Stimulated activated CD8-positive, alpha-beta memory T cell treated with anti-CD3 and anti-CD28 coated beads, Interleukin-4, amount 100 ng/mL, for 1 hour (primary cell): Measurements from ENCODE around the gene CITED2.

Experiments
- DNase-seq, 2 donors: peaks; one replicate each; pipeline ENCODE4 v3.0.0-alpha.2; 2020; ENCODE audit warnings: low read depth in 2 of 2, low spot score in 1 of 2

CITED2 gene

DNA sequence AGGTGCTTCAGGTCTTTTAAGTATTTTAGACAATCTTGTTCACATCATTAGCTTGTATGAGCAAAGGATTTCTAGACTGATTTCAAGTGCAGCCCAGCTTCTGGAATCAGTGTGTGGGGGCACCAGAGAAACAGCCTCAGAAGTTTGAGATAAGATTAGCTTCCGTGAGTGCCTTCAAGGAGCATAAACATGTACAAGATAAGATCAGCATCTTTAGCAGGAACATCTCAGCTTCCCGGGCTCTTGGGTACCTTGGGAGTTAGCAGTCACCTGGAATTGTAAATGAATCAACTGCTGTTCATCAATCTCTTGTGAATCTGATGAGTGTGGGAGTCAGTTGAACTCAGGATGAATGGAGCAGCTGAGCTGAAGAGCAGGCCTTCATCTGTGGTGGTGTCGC is 12.0 kb upstream of the CITED2 start:
- DNase-seq = no peak

DNA sequence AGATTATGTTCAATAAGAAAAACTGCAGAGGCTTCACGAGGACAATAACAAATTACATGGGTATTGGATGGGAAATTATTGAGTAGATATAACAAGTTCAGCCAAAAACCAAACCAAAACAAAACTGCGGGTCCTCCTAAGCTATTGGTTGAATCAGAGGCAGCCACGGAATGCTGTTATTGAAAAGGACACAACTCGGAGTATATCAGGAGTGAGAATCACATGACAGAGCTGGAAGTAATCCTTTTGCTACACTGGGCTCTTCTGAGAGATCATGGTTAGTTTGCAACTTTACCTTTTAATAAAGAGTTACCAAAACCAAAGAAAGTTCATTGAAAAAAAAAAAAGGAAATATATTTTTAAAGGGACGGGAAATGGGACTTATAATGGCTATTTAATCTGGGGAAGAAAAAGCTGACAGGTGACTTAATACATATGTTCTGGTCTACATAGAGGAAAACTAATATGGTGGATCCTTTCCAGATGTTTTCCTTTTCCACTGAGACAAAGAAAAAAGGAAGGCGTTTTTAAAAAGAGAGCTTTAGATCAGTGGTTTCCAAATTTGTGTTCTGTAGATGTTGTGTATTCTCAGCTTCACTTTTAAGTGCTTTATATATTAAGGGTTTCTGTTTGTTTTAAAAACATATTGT is 6.9 kb upstream of the CITED2 start:
- no peak for DNase-seq

DNA sequence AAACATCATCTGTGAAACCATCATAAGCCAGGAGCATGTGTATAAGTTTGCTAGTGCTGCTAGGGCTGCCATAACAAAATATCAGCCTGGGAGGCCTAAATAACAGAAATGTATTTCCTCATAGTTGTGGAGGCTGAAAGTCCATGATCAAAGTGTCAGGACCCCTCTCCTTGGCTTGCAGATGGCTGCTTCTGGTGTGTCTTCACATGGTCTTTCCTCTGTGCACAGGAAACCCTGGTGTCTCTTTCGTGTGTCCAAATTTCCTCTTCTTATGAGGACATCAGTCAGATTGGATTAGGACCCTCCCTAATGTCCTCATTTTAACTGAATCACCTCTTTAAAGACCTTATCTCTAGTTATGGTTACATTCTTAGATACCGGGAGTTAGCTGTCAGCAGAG is 6.2 kb upstream of the CITED2 start:
- no peak for DNase-seq

DNA sequence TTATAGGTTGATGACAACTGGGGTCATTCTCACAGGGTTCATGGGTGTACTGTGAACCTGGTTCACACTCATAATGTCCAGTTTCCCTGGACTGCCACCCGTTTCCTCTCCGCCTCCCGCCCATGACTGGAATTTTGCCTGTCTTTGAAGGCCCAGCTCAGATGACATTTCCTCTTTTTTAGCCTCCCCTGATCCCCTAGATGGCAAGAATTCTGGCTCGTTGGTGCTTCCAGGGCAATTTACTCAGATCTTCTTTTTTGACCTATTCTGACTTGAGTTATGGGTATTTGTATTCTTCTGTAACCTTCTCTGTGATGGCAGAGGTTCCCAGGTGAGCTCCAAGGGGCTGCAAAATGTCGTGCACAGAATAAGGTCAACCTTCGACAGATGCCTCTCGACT is 5.7 kb upstream of the CITED2 start:
- no peak for DNase-seq

DNA sequence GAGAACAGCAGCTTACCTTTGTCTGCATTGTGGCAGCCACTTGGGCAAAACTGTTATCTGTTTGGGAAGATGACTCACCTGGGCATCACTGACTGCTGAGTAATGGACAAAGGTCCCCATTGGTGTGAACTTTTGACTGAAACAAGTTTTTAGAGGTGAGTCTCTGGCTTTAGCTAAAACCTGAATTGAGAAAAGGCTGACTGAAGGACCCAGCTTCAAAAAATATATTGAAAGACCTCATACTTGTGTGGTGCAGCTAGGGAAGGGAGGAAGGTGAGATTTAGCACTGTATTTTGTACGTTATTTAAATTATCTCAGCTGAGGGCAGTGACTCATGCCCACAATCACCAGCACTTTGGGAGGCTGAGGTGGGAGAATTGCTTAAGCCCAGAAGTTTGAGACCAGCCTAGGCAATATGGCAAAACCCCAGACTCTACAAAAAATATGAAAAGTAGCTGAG is 4.5 kb upstream of the CITED2 start:
- DNase-seq = no peak

DNA sequence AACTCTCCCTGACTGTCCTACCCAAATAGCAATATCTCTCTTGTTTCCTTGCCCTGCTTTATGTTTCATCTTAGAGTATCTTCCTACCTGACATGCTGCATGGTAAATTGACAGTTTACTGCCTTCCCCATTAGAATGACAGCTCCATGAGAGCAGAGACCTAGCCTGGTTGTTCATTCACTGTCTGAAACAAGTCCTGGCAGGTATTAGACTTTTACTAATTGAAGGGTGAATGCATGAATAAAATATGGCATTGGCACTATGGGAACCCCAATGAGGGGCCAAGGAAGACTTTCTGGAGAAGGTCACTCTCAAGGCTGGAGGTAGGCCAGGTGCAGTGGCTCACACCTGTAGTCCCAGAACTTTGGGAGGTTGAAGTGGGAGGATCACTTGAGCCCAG is 3.8 kb upstream of the CITED2 start:
- DNase-seq = no peak

DNA sequence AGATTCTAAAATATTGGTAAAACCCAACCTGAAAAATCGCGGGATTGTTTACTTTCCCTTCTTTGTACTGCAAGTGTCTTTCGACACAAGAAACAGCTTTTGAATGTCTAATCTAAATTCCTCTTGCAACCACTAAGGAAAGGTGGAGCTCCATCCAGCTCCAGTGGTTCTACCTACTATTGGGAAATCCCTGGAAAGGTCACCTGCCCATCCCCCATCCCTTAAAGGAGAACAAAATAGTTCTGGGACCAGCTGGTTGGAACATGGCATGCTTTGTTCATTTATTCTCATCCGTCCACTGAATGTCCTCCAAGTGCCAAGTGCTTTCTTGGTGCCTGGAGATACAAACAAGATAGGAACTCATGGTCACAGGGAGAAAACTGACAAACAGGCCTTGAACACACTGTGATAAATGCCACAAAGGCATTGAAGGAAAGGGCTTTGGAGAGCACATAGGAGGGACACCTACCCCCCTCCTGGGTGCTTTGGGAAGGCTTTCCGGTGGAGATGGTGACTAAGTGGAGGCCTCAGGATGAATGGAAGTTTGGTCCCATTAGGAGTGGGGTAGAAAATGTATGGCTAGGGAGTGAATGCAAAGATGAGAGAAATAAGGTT is 2.3 kb upstream of the CITED2 start:
- no peak for DNase-seq

DNA sequence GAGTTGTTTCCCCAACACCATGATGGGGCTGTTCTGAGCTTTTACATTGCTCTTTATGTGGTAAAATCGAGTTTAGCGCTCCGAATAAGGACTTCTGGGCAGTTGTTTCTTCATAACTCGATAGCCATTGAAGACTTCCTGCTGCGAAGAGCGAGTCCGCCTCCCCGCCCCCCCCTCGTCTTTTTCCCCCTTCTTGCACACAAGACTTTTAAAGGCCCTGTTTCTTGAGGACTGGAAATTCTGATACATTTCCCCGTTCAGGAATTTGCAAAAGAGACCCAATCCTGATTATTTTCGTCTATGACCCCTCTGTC is 1.5 kb upstream of the CITED2 start:
- no peak for DNase-seq

DNA sequence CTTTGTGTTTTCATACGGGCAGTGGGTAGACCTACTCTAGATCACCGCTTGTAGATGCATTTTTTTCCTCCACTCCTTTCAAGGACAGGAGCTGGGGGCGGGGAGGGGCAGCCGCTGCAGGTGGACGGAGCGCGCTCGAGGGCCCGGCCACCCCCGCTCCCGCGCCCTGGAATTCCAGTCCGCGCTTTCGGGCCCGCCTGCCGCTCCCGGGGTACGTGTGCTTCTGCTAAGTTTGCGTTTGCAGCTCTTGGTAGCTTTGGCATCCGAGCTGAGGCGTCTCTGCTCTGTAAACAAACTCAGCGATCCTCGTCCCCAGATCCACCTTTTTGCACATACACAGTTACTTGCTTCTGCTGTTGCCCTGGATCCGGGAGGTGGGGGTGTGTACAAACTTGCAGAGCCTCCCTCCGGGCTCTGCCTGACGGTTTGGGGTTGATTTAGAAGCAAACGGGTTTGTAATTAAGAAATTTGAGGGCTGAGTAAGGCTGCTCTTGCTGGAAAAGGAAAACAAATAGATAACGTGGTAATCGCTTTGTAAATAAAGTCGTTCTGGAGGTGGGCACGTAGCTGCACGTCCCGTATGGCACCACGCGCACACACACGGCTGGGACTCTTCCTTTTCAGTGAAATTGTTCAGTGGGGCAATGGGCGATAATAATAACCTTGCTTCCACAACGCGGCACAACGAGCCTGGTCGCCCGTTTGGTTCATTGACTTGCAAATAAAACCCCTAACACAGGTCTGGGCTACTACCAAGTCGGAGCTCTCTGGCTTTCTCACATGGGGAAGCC is 973 bp upstream of the CITED2 start:
- peak; percentile 59 to 66 for DNase-seq

DNA sequence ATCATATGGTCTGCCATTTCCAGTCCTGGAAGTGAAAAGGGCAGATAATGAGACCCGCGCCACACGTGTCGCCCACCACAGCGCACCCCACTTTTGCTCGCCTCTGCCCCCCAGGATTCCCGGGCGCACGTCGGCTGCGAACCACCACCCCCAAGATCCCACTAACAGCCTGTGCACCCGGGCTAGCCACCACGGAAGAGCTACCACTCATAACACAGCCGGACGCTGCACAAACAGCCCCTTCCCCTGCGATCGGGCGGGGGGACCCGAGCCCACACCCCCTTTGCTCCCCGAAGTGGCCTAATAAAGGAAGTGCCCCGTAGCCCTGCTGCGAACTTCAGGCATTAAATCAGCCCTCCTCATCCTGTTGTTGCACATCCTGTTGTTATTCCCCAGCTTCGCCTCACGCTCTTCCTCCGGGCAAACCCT is 506 bp downstream of the CITED2 start:
- DNase-seq = no peak

DNA sequence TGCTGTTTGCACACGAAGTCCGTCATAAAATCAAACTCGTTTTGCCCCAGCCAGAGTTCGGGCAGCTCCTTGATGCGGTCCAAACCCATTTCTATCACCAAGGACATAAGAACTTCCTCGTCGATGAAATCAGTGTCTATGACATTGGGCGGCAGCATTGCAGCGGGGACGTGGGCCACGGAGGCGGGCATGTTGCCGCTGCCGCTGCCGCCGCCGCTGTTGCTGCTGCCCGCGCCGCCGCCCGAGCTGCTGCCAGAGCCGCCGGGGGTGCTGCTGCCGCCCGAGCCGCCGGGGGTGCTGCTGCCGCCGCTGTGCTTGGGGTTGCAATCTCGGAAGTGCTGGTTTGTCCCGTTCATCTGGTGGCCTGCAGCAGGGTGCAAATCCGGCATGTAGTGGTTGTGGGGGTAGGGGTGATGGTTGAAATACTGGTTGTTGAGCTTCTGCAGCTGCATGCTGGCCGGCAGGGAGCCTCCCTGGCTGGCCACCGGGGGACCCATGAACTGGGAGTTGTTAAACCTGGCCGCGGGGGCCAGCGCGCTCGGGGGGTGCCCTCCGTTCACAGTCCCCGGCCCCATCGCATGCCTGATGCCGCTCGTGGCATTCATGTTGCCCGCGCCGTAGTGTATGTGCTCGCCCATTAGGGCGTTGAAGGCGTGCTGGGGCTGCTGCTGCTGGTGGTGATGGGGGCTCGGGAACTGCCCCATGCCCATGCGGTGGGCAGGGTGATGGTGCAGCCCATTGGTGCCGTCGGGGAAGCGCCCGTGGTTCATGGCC is 1.1 kb downstream of the CITED2 start:
- peak; percentile 29 to 52 for DNase-seq

DNA sequence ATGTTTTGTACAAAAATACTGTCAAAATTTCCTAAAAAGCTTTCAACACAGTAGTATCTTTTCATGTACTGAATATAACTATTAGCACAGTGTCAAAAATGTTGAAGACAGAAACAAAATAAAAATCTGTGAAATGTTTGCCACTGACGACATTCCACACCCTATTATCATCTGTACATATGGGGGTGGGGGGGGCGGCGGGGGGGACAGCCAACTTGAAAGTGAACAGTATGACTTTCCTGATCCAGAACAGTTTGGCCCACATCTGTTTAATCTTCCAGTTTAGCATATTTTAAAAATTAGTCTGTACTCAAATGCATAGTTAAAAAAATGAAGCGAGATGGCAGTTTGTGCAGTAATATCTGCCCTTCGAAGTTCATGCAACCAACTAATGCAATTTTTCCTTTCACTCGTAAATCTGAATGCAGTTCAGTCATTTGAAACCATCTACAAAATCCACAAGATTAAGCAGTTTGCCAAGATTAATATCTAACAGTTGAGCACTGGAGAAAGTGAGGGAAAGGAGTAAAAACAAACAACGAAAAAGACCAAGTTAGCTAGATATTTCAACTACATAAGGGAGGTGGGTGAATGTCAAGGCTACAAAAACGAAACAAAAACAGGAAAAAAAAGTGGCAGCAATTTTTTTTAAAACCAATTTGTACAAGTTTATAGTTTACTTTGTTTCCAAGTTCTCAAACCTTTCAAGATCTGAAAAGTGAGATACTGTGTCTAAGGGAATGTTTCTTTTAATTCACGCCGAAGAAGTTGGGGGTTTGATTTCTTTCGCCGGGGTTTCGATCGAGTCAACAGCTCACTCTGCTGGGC is 1.9 kb downstream of the CITED2 start:
- DNase-seq = no peak

DNA sequence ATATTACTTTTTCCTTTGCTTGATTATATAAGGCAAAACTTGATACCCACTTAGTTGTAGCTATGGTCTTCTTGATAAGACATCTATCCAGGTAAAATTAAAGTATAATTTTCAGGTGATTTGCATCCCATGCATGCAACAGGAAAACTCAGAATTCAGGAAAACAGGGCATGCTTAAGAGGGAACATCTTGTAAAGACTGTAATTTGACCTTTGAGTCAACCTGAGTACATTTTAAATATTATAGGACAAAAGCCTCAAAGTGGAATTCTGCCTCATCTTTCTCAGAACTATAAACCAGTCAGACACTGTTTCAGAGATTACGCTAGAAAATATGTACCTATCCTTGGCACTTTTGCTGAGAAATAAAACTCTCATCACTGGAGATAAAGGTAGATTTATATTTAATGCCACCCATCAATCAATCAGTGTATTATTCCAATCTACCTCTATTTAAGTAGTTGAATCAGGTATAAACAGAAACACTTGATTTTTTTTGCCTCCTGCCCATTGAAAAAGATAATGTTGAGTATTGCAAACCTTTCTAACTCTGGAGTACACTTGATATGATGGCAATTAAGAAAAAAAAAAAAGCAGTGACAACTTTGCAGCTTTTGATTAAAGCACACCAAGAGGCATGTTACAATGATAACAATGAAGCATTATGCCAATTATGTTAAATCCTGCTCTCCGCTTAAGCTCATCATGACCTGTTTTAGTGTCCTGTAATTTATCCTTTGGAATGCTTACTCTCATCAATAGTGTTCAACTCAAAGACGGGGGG is 2.8 kb downstream of the CITED2 start:
- DNase-seq = no peak

DNA sequence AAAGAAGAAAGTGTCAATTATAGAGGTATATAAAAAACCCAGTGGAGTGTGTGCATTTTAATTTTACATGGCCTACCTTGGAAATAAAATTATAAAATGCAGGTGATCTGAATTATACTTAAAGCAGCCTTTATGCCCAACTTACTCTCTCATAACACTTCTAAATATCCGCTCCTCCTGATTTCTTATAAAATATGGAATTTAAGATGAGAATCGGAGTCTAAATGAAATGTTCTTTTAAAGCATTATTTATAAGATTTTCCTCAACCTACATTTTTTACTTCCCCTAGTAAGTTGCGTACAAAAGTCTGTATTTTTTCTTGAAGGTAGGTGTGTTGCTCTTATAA is 3.5 kb downstream of the CITED2 start:
- no peak for DNase-seq

DNA sequence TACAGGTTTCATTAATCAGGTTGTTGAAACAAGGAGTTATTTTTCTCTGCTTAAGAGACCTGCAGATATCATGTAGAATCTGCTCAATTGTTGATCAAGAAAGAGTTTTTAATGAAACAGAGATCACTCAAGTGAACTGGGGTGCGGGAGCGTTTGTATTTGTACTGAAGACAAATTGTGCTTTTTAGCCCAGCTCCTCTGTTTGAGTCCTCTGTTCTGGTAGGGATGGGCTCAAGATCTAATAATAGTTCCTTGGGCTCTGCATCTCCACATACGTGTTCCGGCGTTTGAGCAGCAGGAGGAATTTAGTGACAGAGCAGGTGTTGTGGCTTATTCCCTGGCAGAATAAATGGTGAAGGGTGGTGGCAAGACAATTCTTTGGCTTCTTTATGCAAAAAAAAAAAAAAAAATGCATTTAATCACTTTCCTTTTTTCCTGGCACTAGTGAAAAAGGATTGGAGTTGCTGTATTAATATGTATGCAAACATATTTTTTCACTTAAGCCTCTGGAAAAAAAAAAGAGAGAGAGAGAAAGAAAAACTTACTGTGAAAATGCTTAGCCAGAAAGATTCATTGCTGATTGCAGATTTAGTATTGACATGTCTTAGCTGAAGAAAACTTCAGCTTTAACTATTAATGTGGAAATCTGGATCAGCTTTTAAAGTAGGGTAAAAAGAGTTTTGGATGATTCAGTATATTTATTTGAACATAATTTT is 4.0 kb downstream of the CITED2 start:
- no peak for DNase-seq

DNA sequence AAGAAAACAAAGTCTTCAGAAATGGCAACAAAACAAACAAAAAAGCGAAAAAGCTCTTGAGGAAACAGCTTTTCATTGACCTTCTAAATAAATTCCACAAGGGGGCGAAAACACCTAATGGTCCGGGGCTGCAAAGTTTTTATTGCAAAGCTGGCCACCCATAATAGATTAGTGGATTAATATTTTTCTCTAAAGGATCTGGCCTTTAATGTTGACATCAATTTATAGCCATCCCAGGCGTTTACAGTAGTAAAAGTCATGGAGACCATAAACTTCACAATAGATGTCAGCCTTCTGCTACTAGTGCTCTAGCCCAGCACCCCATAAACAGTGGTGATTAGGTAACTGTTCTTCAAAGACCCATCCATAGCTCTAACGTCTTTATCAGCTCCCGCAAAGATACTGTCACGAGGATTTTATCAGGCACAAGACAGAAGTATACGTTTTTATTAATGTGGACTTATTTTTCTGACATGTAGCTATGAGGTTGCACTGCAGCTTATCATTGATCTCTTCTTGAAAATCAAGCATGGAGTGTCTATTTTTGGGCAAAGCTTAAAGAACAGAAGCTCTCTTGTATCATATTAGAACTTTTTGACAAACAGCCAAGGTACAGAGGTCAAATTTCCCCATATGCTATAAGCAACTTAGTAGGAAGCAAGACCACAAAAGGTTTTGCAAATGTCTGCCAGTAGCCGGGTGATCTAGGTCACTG is 4.7 kb downstream of the CITED2 start:
- no peak for DNase-seq

DNA sequence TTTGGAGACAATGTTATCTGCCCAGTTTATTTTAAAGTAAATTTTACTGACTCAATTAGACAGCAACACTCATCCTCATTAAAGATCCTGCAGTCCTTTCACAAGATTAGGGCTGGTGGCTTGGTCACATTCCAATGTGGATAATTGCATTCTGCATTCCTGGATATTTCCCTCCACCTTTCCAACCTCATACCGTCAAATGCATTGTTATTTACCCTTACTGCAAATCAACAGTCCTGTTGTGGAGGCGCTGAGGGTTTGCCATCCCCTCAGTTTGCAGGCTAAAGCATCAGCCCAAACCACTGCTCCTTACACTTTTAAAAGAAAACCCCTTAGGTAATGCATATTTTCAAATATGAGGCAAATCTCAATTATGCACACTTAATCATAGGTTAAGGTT is 5.4 kb downstream of the CITED2 start:
- no peak for DNase-seq

DNA sequence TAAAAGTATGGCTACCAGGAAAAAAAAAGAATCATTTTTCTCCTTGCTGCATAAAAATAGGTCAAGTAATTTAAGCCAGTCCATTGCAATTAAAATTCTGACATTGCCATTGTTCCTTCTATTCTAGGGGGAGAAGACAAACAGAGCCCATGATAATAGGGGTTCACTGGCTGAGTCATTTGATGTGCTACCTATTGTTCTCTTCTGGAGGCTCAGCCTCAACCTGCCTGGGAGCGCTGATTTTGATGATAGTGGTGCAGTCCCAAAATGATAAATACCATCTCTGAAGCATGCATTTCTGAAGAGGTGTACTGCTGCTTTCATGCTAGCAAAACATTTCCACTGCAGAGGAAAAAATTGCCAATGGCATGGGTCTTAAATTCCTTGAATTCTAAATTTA is 5.8 kb downstream of the CITED2 start:
- DNase-seq = no peak

DNA sequence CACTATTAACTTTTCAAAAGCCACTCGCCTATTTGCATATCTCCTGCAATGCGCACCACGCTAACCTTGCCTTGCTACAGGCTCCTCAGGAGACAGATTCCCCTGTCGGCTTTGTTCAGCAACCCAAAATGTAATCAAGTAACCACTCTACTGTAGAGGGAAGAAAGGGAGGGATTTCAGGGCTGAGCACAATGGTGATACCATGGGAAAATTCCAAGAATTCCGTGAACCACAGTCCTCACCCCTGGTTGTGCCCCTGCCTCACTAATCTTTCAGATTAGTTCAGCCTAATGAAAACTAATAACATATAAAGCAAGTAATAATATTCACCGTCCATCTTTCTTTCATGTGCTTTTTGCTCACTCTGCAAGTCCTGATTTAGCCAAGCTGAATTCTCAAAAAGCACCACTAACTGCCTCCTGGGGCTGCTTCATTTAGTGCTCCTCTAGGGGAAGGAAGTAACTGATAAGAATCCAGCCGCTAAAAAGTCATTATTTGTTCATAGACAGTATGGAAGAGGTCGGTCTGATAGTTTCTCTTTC is 6.6 kb downstream of the CITED2 start:
- DNase-seq = no peak
